H1 (cell line): ENCODE measurements around the gene SERPING1. TPM values are rescaled to one million over a fixed set of nuclear protein-coding genes. Genes with fewer than 3 reads are reported as not detected.

Source experiments
- CTCF ChIA-PET: fragments of 300-600 bp; sonication (Branson Sonifier 250); formaldehyde crosslinking; loops from one replicate; lab custom pipeline; 2021; ENCODE audit not compliant: partially characterized antibody; lab: Charles Lee
- POLR2A ChIA-PET: fragments of 300-600 bp; sonication (Branson Sonifier 250); formaldehyde crosslinking; loops from one replicate; lab custom pipeline; 2021; ENCODE audit warnings: inconsistent platforms; ENCODE audit not compliant: partially characterized antibody; lab: Charles Lee
- DNase-seq, 2 experiments: peaks; one replicate each; pipeline versions ENCODE4 v3.0.0 to v3.0.0-alpha.2; 2010 to 2022; ENCODE audit warnings: low spot score in 2 of 2, low read depth in 1 of 2, mixed read lengths in 1 of 2
- FAIRE-seq: peaks from 2 replicates; lab custom pipeline; 2011; peaks lifted over from hg19 to GRCh38; lab: Jason Lieb, UNC
- H2AFZ ChIP-seq: 2 replicates; pipeline ENCODE4 v1.8.1; 2012; ENCODE audit warnings: low read length, inconsistent platforms
- H2AK5ac ChIP-seq: 2 replicates; pipeline ENCODE4 v1.6.1; 2013; ENCODE audit warnings: low read depth, low read length
- H2BK120ac ChIP-seq: replicated peaks from 2 replicates; pipeline ENCODE3; 2013; ENCODE audit warnings: low read depth, low read length, inconsistent platforms
- H2BK12ac ChIP-seq: 2 replicates; pipeline ENCODE4 v1.6.1; 2013; ENCODE audit warnings: low read depth, low read length
- H2BK15ac ChIP-seq: 2 replicates; pipeline ENCODE4 v1.6.1; 2013; ENCODE audit warnings: low read length
- H2BK20ac ChIP-seq: 2 replicates; pipeline ENCODE4 v1.6.1; 2013; ENCODE audit warnings: low read length
- H2BK5ac ChIP-seq: 2 replicates; pipeline ENCODE4 v1.6.1; 2013; ENCODE audit warnings: low read depth, low read length
- H3K14ac ChIP-seq: 2 replicates; pipeline ENCODE4 v1.6.1; 2013; ENCODE audit warnings: inconsistent platforms; ENCODE audit not compliant: insufficient read length
- H3K18ac ChIP-seq: 2 replicates; pipeline ENCODE4 v1.6.1; 2013; ENCODE audit warnings: low read length; ENCODE audit errors: extremely low read depth
- H3K23ac ChIP-seq: 2 replicates; pipeline ENCODE4 v1.6.1; 2013; ENCODE audit warnings: inconsistent platforms; ENCODE audit not compliant: insufficient read length
- H3K23me2 ChIP-seq: 2 replicates; pipeline ENCODE4 v1.6.1; 2013; ENCODE audit warnings: low read depth, low read length
- H3K27ac ChIP-seq: 2 replicates; pipeline ENCODE4 v1.6.1; 2011; ENCODE audit warnings: low read depth, low read length, inconsistent platforms
- H3K27me3 ChIP-seq, 4 experiments: replicated peaks in 1 of 4; 1 replicate in 1 of 4; 2 replicates in 3 of 4; pipeline versions ENCODE4 v1.6.1 to v1.8.1; 2011 to 2013; ENCODE audit warnings: low read length in 3 of 4, mild to moderate bottlenecking in 3 of 4, inconsistent platforms in 2 of 4, mixed read lengths in 2 of 4, moderate library complexity in 1 of 4; ENCODE audit not compliant: control insufficient read depth in 3 of 4, insufficient read depth in 3 of 4; ENCODE audit errors: extremely low read depth in 1 of 4
- H3K36me3 ChIP-seq, 4 experiments: 2 replicates each; pipeline versions ENCODE4 v1.6.1 to v1.8.1; 2011 to 2013; ENCODE audit warnings: mild to moderate bottlenecking in 4 of 4, low read length in 3 of 4, moderate library complexity in 2 of 4, control low read depth in 1 of 4, inconsistent platforms in 1 of 4; ENCODE audit not compliant: insufficient read depth in 4 of 4, control insufficient read depth in 2 of 4
- H3K4ac ChIP-seq: replicated peaks from 2 replicates; pipeline ENCODE3; 2013; ENCODE audit warnings: low read length, low read depth, mixed read lengths, inconsistent platforms; ENCODE audit not compliant: insufficient read length
- H3K4me1 ChIP-seq, 4 experiments: replicated peaks in 1 of 4; 1 replicate in 1 of 4; 2 replicates in 3 of 4; pipeline versions ENCODE4 v1.6.1 to v1.8.1; 2011 to 2013; ENCODE audit warnings: low read length in 3 of 4, inconsistent platforms in 2 of 4, mixed read lengths in 1 of 4; ENCODE audit not compliant: insufficient read depth in 4 of 4, control insufficient read depth in 3 of 4
- H3K4me2 ChIP-seq, 2 experiments: 2 replicates each; pipeline versions ENCODE4 v1.6.1 to v1.8.1; 2011 to 2013; ENCODE audit warnings: low read depth in 2 of 2, low read length in 2 of 2, control low read depth in 1 of 2, inconsistent platforms in 1 of 2, mild to moderate bottlenecking in 1 of 2; ENCODE audit not compliant: insufficient read depth in 1 of 2
- H3K4me3 ChIP-seq, 4 experiments: fragments of 200-600, 300-600 bp in 1 of 4; sonication (generic), shearing (Covaris generic), sonication (Bioruptor Twin) in 1 of 4; 2 replicates each; pipeline versions ENCODE4 v1.5.1 to v1.8.1; 2011 to 2016; ENCODE audit warnings: low read length in 4 of 4, low read depth in 3 of 4, control low read depth in 2 of 4, inconsistent platforms in 2 of 4, mild to moderate bottlenecking in 2 of 4, mixed read lengths in 1 of 4, moderate library complexity in 1 of 4; ENCODE audit not compliant: insufficient read depth in 2 of 4; ENCODE audit errors: extremely low read depth in 1 of 4
- H3K56ac ChIP-seq: replicated peaks from 2 replicates; pipeline ENCODE3; 2013; ENCODE audit warnings: low read depth, mild to moderate bottlenecking, mixed read lengths, low read length, inconsistent platforms; ENCODE audit not compliant: insufficient read length
- H3K79me1 ChIP-seq: 2 replicates; pipeline ENCODE4 v1.6.1; 2013; ENCODE audit warnings: low read depth, low read length, control low read depth
- H3K79me2 ChIP-seq, 2 experiments: 2 replicates each; pipeline versions ENCODE4 v1.6.1 to v1.8.1; 2012 to 2013; ENCODE audit warnings: low read length in 2 of 2, mild to moderate bottlenecking in 2 of 2, inconsistent platforms in 1 of 2; ENCODE audit not compliant: insufficient read depth in 2 of 2, control insufficient read depth in 1 of 2
- H3K9ac ChIP-seq, 4 experiments: replicated peaks in 1 of 4; 1 replicate in 1 of 4; 2 replicates in 3 of 4; pipeline versions ENCODE4 v1.6.1 to v1.8.1; 2011 to 2013; ENCODE audit warnings: low read depth in 3 of 4, low read length in 3 of 4, control low read depth in 2 of 4, mild to moderate bottlenecking in 2 of 4, moderate library complexity in 2 of 4, inconsistent platforms in 1 of 4; ENCODE audit errors: extremely low read depth in 1 of 4
- H3K9me3 ChIP-seq, 2 experiments: 2 replicates each; pipeline versions ENCODE4 v1.6.1 to v1.8.1; 2012 to 2013; ENCODE audit warnings: mild to moderate bottlenecking in 2 of 2, moderate library complexity in 2 of 2, control low read depth in 1 of 2, inconsistent platforms in 1 of 2, low read depth in 1 of 2, low read length in 1 of 2, mixed read lengths in 1 of 2; ENCODE audit not compliant: insufficient read depth in 2 of 2
- H4K20me1 ChIP-seq, 2 experiments: replicated peaks in 1 of 2; 2 replicates each; pipeline versions ENCODE3 to v1.8.1; 2011 to 2013; ENCODE audit warnings: inconsistent platforms in 2 of 2, low read length in 2 of 2, mild to moderate bottlenecking in 1 of 2; ENCODE audit not compliant: insufficient read depth in 2 of 2, control insufficient read depth in 1 of 2
- H4K5ac ChIP-seq: 2 replicates; pipeline ENCODE4 v1.6.1; 2013; ENCODE audit warnings: low read length, low read depth, mixed read lengths, inconsistent platforms; ENCODE audit not compliant: insufficient read length
- H4K8ac ChIP-seq: 2 replicates; pipeline ENCODE4 v1.8.0; 2013; ENCODE audit warnings: mild to moderate bottlenecking, moderate library complexity, low read length, inconsistent platforms; ENCODE audit not compliant: insufficient read depth; ENCODE audit errors: extremely low read depth
- H4K91ac ChIP-seq: replicated peaks from 2 replicates; pipeline ENCODE3; 2013; ENCODE audit warnings: low read length, mixed read lengths, inconsistent platforms; ENCODE audit not compliant: insufficient read length
- SP1 ChIP-seq: IDR thresholded peaks from 2 replicates; pipeline ENCODE4 v1.6.1; 2011; ENCODE audit warnings: low read depth, low read length
- WGBS, 2 experiments: shearing (Covaris generic) in 1 of 2; methylation state at CpG; one replicate each; pipeline versions ENCODE4 v1.1.6 to v1.1.7; 2013 to 2015; ENCODE audit warnings: low lambda C conversion rate in 2 of 2, mixed read lengths in 2 of 2, inconsistent platforms in 1 of 2, low coverage in 1 of 2, missing lambda C conversion rate in 1 of 2; ENCODE audit not compliant: insufficient replicate concordance in 2 of 2, insufficient coverage in 1 of 2, insufficient read length in 1 of 2; ENCODE audit errors: extremely low coverage in 1 of 2, missing lambda C conversion rate in 1 of 2; 5-methylcytosine and 5-hydroxymethylcytosine counted together
- polyA plus RNA-seq, 7 experiments: library from polyadenylated mRNA; depleted of rRNA in 3 of 7; stranded (reverse) in 5 of 7; unstranded in 2 of 7; fragments of >200 nt in 5 of 7; fragments of 200-250 nt in 2 of 7; gene quantifications; 1 replicate in 5 of 7; 2 replicates in 1 of 7; 4 replicates in 1 of 7; pipeline versions ENCODE4 v1.2.1 to v1.2.3, GENCODE V29; 2011 to 2013; ENCODE audit warnings: missing spikeins in 2 of 7, mixed read lengths in 2 of 7
- total RNA-seq: library from RNA; stranded (reverse); fragmentation: NEBNext Ultra II Directional; extraction: Animal tissue kit (Norgen Biotek cat#: 25700); gene quantifications from 2 replicates; pipeline ENCODE4 v1.2.1, GENCODE V29; 2021
- TF ChIP-seq, protein P1 (sequence below): IDR thresholded peaks from 2 replicates; pipeline ENCODE4 v1.6.1; 2012; ENCODE audit warnings: low read length, inconsistent platforms

Gene SERPING1
- total and polyA plus RNA-seq, 2 of the 8 experiments (the other 6 are each of a cell fraction or from before 2014, with no cell fraction given): 50.9 to 54.8 TPM

DNA sequence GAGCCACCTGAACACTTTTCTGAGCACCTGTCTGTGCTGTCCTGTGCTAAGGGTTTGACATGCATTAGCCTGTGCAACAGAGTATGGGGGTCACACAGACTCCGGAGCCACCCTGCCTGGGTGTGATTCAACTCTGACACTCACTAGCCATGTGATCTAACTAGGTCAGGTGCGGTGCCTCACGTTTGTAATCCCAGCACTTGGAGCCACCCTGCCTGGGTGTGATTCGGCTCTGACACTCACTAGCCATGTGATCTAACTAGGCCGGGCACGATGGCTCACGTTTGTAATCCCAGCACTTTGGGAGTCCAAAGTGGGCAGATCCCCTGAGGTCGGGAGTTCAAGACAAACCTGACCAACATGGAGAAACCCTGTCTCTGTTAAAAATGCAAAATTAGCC lies 41.4 kb upstream of the SERPING1 start:
- H2BK5ac ChIP-seq: no peak overlapping the region
- H4K8ac ChIP-seq: no peak overlapping the region
- no peak overlapping the region for H2BK20ac ChIP-seq
- no peak overlapping the region for H3K14ac ChIP-seq
- H3K18ac ChIP-seq: no peak overlapping the region
- peaks cover 0 to 2% of the 10 kb centered on the region in 2 experiments; a peak in 1 of 4 replicates for H3K79me2 ChIP-seq
- H3K9ac ChIP-seq: peak overlapping the region in 1 of 4 experiments; percentile 11; a peak in 1 of 7 replicates
- H3K79me1 ChIP-seq: no peaks in the 10 kb centered on the region
- H4K20me1 ChIP-seq: peaks cover 2% of the 10 kb centered on the region in 2 experiments
- H3K4me3 ChIP-seq: no peak overlapping the region
- H3K36me3 ChIP-seq: peaks cover 2 to 41% (median 25%) of the 10 kb centered on the region in 4 experiments; a peak in 7 of 8 replicates
- 94% methylated on average over 8 of the region's 8 CpGs; no CpG with 5 or more reads in 1 of the 2 experiments for WGBS, 2 experiments
- no peak overlapping the region for H4K91ac ChIP-seq
- no peak overlapping the region for H3K27ac ChIP-seq
- ChIA-PET POLR2A (interaction anchor here (1.3 to 2.3 kb wide), 5 partner anchors 12 to 88 kb away, joined by 3 to 8 read pairs (median 6); no protein-coding TSS in a partner anchor), CTCF (interaction anchor here (2.1 to 3.0 kb wide), 3 partner anchors 9 to 88 kb away, joined by 11 to 12 read pairs (median 11); no protein-coding TSS in a partner anchor)
- no peak overlapping the region for H3K4ac ChIP-seq
- no peak overlapping the region for H4K5ac ChIP-seq
- H2AK5ac ChIP-seq: no peak overlapping the region
- no peaks in the 10 kb centered on the region for H3K27me3 ChIP-seq
- peaks cover 0 to 3% (median 2%) of the 10 kb centered on the region in 4 experiments; a peak in 2 of 7 replicates for H3K4me1 ChIP-seq
- H2AFZ ChIP-seq: no peak overlapping the region
- DNase-seq (no peak), FAIRE-seq (no peak)
- H3K9me3 ChIP-seq: no peaks in the 10 kb centered on the region
- H3K23ac ChIP-seq: no peak overlapping the region
- H3K23me2 ChIP-seq: no peaks in the 10 kb centered on the region
- H3K4me2 ChIP-seq: no peak overlapping the region
- no peak overlapping the region for H2BK120ac ChIP-seq
- H3K56ac ChIP-seq: no peak overlapping the region
- H2BK12ac ChIP-seq: no peak overlapping the region
- peak overlapping the region; percentile 48; the same call in 1 of the 2 replicates for H2BK15ac ChIP-seq
- TF ChIP-seq SP1: no peak
- TF ChIP-seq, protein P1, sequence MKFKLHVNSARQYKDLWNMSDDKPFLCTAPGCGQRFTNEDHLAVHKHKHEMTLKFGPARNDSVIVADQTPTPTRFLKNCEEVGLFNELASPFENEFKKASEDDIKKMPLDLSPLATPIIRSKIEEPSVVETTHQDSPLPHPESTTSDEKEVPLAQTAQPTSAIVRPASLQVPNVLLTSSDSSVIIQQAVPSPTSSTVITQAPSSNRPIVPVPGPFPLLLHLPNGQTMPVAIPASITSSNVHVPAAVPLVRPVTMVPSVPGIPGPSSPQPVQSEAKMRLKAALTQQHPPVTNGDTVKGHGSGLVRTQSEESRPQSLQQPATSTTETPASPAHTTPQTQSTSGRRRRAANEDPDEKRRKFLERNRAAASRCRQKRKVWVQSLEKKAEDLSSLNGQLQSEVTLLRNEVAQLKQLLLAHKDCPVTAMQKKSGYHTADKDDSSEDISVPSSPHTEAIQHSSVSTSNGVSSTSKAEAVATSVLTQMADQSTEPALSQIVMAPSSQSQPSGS: no peak
